H1 (cell line): ENCODE data around the gene CNGA4. TPM values are rescaled to one million over a fixed set of nuclear protein-coding genes. Genes with fewer than 3 reads are reported as not detected.

Source experiments
- GTF2F1 ChIP-seq: IDR thresholded peaks from 2 replicates; pipeline ENCODE4 v1.6.1; 2012; ENCODE audit warnings: low read depth, low read length, improper control_type of control experiment, borderline replicate concordance
- polyA plus RNA-seq, 7 experiments: library from polyadenylated mRNA; depleted of rRNA in 3 of 7; stranded (reverse) in 5 of 7; unstranded in 2 of 7; fragments of >200 nt in 5 of 7; fragments of 200-250 nt in 2 of 7; gene quantifications; 1 replicate in 5 of 7; 2 replicates in 1 of 7; 4 replicates in 1 of 7; pipeline versions ENCODE4 v1.2.1 to v1.2.3, GENCODE V29; 2011 to 2013; ENCODE audit warnings: missing spikeins in 2 of 7, mixed read lengths in 2 of 7
- total RNA-seq: library from RNA; stranded (reverse); fragmentation: NEBNext Ultra II Directional; extraction: Animal tissue kit (Norgen Biotek cat#: 25700); gene quantifications from 2 replicates; pipeline ENCODE4 v1.2.1, GENCODE V29; 2021

The CNGA4 gene
- total and polyA plus RNA-seq, 2 of the 8 experiments (the other 6 are each of a cell fraction or from before 2014, with no cell fraction given), result 0.29 TPM; not detected in 1

- TF ChIP-seq GTF2F1, result no peak
- TF ChIP-seq, all 59 proteins: peak for 0
Measured at GRCh38 chr11:6200975-6201374, 37.9 kb upstream of the CNGA4 start (continued).
